Measurements from ENCODE around the gene GIN1.
"Not testable (repeated sequence)": the region's sequence is repeated elsewhere in the genome, so short reads cannot be mapped to it uniquely, and the experiment has no call there.

Gene GIN1

GRCh38 chr5:103109277-103109676 is 10.7 kb downstream of the GIN1 start:
- DNase-seq (ENCODE audit: low read depth) = no peak

GRCh38 chr5:103108086-103108485 is 11.9 kb downstream of the GIN1 start:
- DNase-seq (ENCODE audit: low read depth) = no peak

- DNase-seq (ENCODE audit: low read depth) = no peak
These were observed 17.7 kb downstream of the GIN1 start for GRCh38 chr5:103102234-103102633.

GRCh38 chr5:103101079-103101750 is 18.7 kb downstream of the GIN1 start:
- DNase-seq (ENCODE audit: low read depth) = peak; percentile 5

- no peak for DNase-seq (ENCODE audit: low read depth)
These were observed 20.9 kb downstream of the GIN1 start for GRCh38 chr5:103098993-103099392.

GRCh38 chr5:103094737-103095136 is 25.2 kb downstream of the GIN1 start:
- peak; percentile 24 for DNase-seq (ENCODE audit: low read depth)

GRCh38 chr5:103093727-103094126 is 26.2 kb downstream of the GIN1 start:
- no peak for DNase-seq (ENCODE audit: low read depth)

GRCh38 chr5:103092676-103093075 is 27.3 kb downstream of the GIN1 start:
- DNase-seq (ENCODE audit: low read depth) = peak; percentile 55

- DNase-seq (ENCODE audit: low read depth) = no peak
These were observed 29.1 kb downstream of the GIN1 start for GRCh38 chr5:103090791-103091190.

- no peak for DNase-seq (ENCODE audit: low read depth)
These were observed 30.7 kb downstream of the GIN1 start for GRCh38 chr5:103089272-103089671.

- DNase-seq (ENCODE audit: low read depth) = no peak
These were observed 33.4 kb downstream of the GIN1 start for GRCh38 chr5:103086547-103086946.

- DNase-seq (ENCODE audit: low read depth) = no peak
These were observed 40.1 kb downstream of the GIN1 start for GRCh38 chr5:103079796-103080195.

- no peak for DNase-seq (ENCODE audit: low read depth)
These were observed 44.5 kb downstream of the GIN1 start for GRCh38 chr5:103075442-103075841.

GRCh38 chr5:103073500-103073899 is 46.4 kb downstream of the GIN1 start:
- not testable (repeated sequence) for DNase-seq (ENCODE audit: low read depth)

- DNase-seq (ENCODE audit: low read depth) = peak; percentile 5
These were observed 53.6 kb downstream of the GIN1 start for GRCh38 chr5:103066326-103066725.

- no peak for DNase-seq (ENCODE audit: low read depth)
These were observed 59.4 kb downstream of the GIN1 start for GRCh38 chr5:103060424-103060954.

- no peak for DNase-seq (ENCODE audit: low read depth)
These were observed 60.4 kb downstream of the GIN1 start for GRCh38 chr5:103059525-103059924.

- DNase-seq (ENCODE audit: low read depth) = peak; percentile 70
These were observed 62.5 kb downstream of the GIN1 start for GRCh38 chr5:103057208-103058130.

- DNase-seq (ENCODE audit: low read depth) = not testable (repeated sequence)
These were observed 73.2 kb downstream of the GIN1 start for GRCh38 chr5:103046706-103047105.

- DNase-seq (ENCODE audit: low read depth) = peak; percentile 63
These were observed 78.8 kb downstream of the GIN1 start for GRCh38 chr5:103041071-103041676.

GRCh38 chr5:103037673-103038455 is 82.1 kb downstream of the GIN1 start:
- DNase-seq (ENCODE audit: low read depth) = peak; percentile 14

GRCh38 chr5:103036601-103037000 is 83.3 kb downstream of the GIN1 start:
- DNase-seq (ENCODE audit: low read depth) = peak; percentile 17
